ENCODE measurements around the gene EFHD2. TPM values are rescaled to one million over a fixed set of nuclear protein-coding genes. Genes with fewer than 3 reads are reported as not detected.

The EFHD2 gene
- total RNA-seq, 1 experiment from 2014 or later = 192 TPM

GRCh38 chr1:15442759-15443158, 33.1 kb downstream of the EFHD2 start:
- CTCF ChIA-PET = no interaction called here
- no peaks in the 10 kb centered on the region for H3K9me2 ChIP-seq (replicated peaks; ENCODE audit: low read length)

GRCh38 chr1:15443281-15443680, 33.6 kb downstream of the EFHD2 start:
- H4K20me1 ChIP-seq (ENCODE audit: low read length) = no peaks in the 10 kb centered on the region
- H3K4me2 ChIP-seq (ENCODE audit: low read length) = no peak overlapping the region
- BruUV-seq (replicated peaks) = no TSS peak
- no peaks in the 10 kb centered on the region for H3F3A ChIP-seq (ENCODE audit: low read length, unreplicated experiment)
- no peaks in the 10 kb centered on the region for H3K79me2 ChIP-seq (ENCODE audit: low read length)
- no peak for DNase-seq
- ChIA-PET CTCF (no interaction called here), POLR2A (ENCODE audit: unreplicated experiment) (no interaction called here)
- no peaks in the 10 kb centered on the region for H3K9me2 ChIP-seq (replicated peaks; ENCODE audit: low read length)
- no peak for ATAC-seq
- intact Hi-C loops (cut with micrococcal nuclease) = no loop called here
- TF ChIP-seq EZH2 (IDR thresholded peaks at IDR 0.05; ENCODE audit: low read length, unreplicated experiment) (no peak), EZH2phosphoT487 (IDR thresholded peaks at IDR 0.05; ENCODE audit: borderline replicate concordance, low read length) (no peak)
- TF ChIP-seq, protein P1, sequence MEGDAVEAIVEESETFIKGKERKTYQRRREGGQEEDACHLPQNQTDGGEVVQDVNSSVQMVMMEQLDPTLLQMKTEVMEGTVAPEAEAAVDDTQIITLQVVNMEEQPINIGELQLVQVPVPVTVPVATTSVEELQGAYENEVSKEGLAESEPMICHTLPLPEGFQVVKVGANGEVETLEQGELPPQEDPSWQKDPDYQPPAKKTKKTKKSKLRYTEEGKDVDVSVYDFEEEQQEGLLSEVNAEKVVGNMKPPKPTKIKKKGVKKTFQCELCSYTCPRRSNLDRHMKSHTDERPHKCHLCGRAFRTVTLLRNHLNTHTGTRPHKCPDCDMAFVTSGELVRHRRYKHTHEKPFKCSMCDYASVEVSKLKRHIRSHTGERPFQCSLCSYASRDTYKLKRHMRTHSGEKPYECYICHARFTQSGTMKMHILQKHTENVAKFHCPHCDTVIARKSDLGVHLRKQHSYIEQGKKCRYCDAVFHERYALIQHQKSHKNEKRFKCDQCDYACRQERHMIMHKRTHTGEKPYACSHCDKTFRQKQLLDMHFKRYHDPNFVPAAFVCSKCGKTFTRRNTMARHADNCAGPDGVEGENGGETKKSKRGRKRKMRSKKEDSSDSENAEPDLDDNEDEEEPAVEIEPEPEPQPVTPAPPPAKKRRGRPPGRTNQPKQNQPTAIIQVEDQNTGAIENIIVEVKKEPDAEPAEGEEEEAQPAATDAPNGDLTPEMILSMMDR (conservative IDR thresholded peaks at IDR 0.05; ENCODE audit: low read depth, low read length) = no peak
- H3K9me3 ChIP-seq (ENCODE audit: low read length) = no peaks in the 10 kb centered on the region
- H3K27ac ChIP-seq (ENCODE audit: low read length) = no peak overlapping the region
- H3K27me3 ChIP-seq (ENCODE audit: low read length) = no peaks in the 10 kb centered on the region
- no peaks in the 10 kb centered on the region for H3K36me3 ChIP-seq (ENCODE audit: low read depth, low read length)
- no peak overlapping the region for H3K4me3 ChIP-seq (ENCODE audit: low read length)
- no peaks in the 10 kb centered on the region for H3K4me1 ChIP-seq (ENCODE audit: insufficient read depth, low read length)
- no peak overlapping the region for H3K9ac ChIP-seq (ENCODE audit: low read length)
- H2AFZ ChIP-seq (ENCODE audit: low read length) = no peak overlapping the region

More at GRCh38 chr1:15442759-15443158, 33.1 kb downstream of the EFHD2 start:
- ATAC-seq = no peak
- Histone ChIP-seq H2AFZ (ENCODE audit: low read length) (no peak overlapping the region), H3F3A (ENCODE audit: low read length, unreplicated experiment) (no peaks in the 10 kb centered on the region), H3K9me3 (ENCODE audit: low read length) (no peaks in the 10 kb centered on the region), H3K27ac (ENCODE audit: low read length) (no peak overlapping the region), H4K20me1 (ENCODE audit: low read length) (no peaks in the 10 kb centered on the region), H3K36me3 (ENCODE audit: low read depth, low read length) (no peaks in the 10 kb centered on the region), H3K79me2 (ENCODE audit: low read length) (no peaks in the 10 kb centered on the region), H3K27me3 (ENCODE audit: low read length) (no peaks in the 10 kb centered on the region), H3K4me2 (ENCODE audit: low read length) (no peak overlapping the region), H3K4me1 (ENCODE audit: insufficient read depth, low read length) (no peaks in the 10 kb centered on the region), H3K9ac (ENCODE audit: low read length) (no peak overlapping the region), H3K4me3 (ENCODE audit: low read length) (no peak overlapping the region)
- BruUV-seq (replicated peaks) = no TSS peak
- intact Hi-C loops (cut with micrococcal nuclease) = no loop called here
- no peak for DNase-seq
- TF ChIP-seq EZH2 (IDR thresholded peaks at IDR 0.05; ENCODE audit: low read length, unreplicated experiment) (no peak), EZH2phosphoT487 (IDR thresholded peaks at IDR 0.05; ENCODE audit: borderline replicate concordance, low read length) (no peak)
- TF ChIP-seq, protein P1 (conservative IDR thresholded peaks at IDR 0.05; ENCODE audit: low read depth, low read length) = no peak
- POLR2A ChIA-PET (ENCODE audit: unreplicated experiment) = no interaction called here

DNA sequence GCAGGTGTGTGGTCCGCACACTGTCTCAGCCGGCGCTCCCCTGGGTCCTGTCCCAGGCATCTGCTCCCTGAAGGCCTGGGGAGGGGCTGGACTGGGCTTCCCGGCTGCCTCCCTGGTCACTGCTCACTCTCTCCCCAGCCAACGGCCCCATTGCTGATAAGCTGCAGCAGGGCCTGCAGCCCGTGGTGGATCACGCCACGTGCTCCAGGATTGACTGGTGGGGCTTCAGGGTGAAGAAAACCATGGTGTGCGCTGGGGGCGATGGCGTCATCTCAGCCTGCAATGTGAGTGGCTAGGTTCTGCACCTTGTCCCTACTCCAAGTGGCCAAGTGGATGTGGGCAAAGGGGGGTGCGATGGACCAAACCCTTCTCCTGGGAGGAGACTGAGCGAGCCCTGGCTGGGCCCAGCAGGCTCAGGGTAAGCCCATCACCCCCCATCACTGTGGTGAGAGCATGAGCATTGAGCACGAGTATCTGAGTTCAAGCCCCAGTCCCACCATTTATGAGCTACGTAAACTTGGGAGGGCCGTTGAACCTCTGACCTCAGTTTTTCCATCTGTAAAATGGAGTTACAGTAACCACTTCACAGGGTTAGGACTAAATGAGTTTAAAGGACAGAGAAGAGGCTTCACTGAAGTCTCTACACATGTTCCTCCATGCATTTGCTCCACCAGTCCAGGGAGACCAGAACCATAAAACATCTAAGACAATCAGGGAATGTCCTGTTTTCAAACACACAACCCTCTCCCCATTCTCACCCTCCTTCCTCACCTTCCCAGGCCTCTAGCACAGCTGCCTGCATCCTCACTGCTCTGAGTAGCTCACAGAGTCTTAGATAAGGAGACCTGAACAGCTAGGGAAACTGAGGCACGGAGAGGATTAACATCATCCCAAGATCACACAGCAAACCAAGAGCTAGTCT, 35.0 kb downstream of the EFHD2 start:
- Histone ChIP-seq H3K27ac (ENCODE audit: low read length) (no peak overlapping the region), H3K4me1 (ENCODE audit: insufficient read depth, low read length) (no peaks in the 10 kb centered on the region), H3K4me2 (ENCODE audit: low read length) (no peak overlapping the region), H3K9me3 (ENCODE audit: low read length) (no peaks in the 10 kb centered on the region), H3K27me3 (ENCODE audit: low read length) (no peaks in the 10 kb centered on the region), H3K9me2 (replicated peaks; ENCODE audit: low read length) (no peaks in the 10 kb centered on the region), H2AFZ (ENCODE audit: low read length) (no peak overlapping the region), H3K9ac (ENCODE audit: low read length) (no peak overlapping the region), H4K20me1 (ENCODE audit: low read length) (no peaks in the 10 kb centered on the region), H3F3A (ENCODE audit: low read length, unreplicated experiment) (no peaks in the 10 kb centered on the region), H3K4me3 (ENCODE audit: low read length) (no peak overlapping the region), H3K36me3 (ENCODE audit: low read depth, low read length) (no peaks in the 10 kb centered on the region), H3K79me2 (ENCODE audit: low read length) (no peaks in the 10 kb centered on the region)
- CTCF ChIA-PET = no interaction called here
- TF ChIP-seq EZH2 (IDR thresholded peaks at IDR 0.05; ENCODE audit: low read length, unreplicated experiment) (no peak), EZH2phosphoT487 (IDR thresholded peaks at IDR 0.05; ENCODE audit: borderline replicate concordance, low read length) (no peak)
- TF ChIP-seq, protein P1 (conservative IDR thresholded peaks at IDR 0.05; ENCODE audit: low read depth, low read length) = no peak
- intact Hi-C loops (cut with micrococcal nuclease) = no loop called here
- DNase-seq (no peak), ATAC-seq (no peak)
- POLR2A ChIA-PET (ENCODE audit: unreplicated experiment) = no interaction called here
- BruUV-seq (replicated peaks) = no TSS peak
